Measurements from ENCODE around the gene ZYG11A. TPM values are rescaled to one million over a fixed set of nuclear protein-coding genes. Genes with fewer than 3 reads are reported as not detected.

Gene ZYG11A
- total and polyA plus RNA-seq, 8 donors = not detected

GRCh38 chr1:52937433-52938182 is 95.0 kb downstream of the ZYG11A start:
- ATAC-seq (no peak), DNase-seq (no peak), FAIRE-seq (no peak)
- intact Hi-C loops (cut with DNase I) = no loop called here
- Histone ChIP-seq H3K4me1 (no peaks in the 10 kb centered on the region), H3K27ac (no peak overlapping the region), H3K27me3 (no peaks in the 10 kb centered on the region), H3K9me3 (no peaks in the 10 kb centered on the region), H3K36me3 (no peaks in the 10 kb centered on the region), H3K4me3 (no peak overlapping the region)
- TF ChIP-seq CTCF (IDR thresholded peaks at IDR 0.05) = no peak
- 86 to 92% methylated on average over 3 of the region's 3 CpGs for WGBS, 2 donors

GRCh38 chr1:52938183-52938451 is 95.6 kb downstream of the ZYG11A start:
- Histone ChIP-seq H3K9me3 (no peaks in the 10 kb centered on the region), H3K4me3 (no peak overlapping the region), H3K27ac (no peak overlapping the region), H3K36me3 (no peaks in the 10 kb centered on the region), H3K27me3 (no peaks in the 10 kb centered on the region), H3K4me1 (no peaks in the 10 kb centered on the region)
- ATAC-seq (no peak), DNase-seq (no peak), FAIRE-seq (no peak)
- no peak for TF ChIP-seq CTCF (IDR thresholded peaks at IDR 0.05)
- intact Hi-C loops (cut with DNase I) = no loop called here
- 96 to 97% methylated on average over 1 of the region's 1 CpG for WGBS, 2 donors

GRCh38 chr1:52943876-52944416 is 101.4 kb downstream of the ZYG11A start:
- no peak for DNase-seq
- no peak overlapping the region for H3K4me3 ChIP-seq
- ATAC-seq = no peak
- no peaks in the 10 kb centered on the region for H3K9me3 ChIP-seq
- 71 to 85% methylated on average over 3 of the region's 3 CpGs for WGBS, 2 donors
- no peaks in the 10 kb centered on the region for H3K4me1 ChIP-seq
- no peaks in the 10 kb centered on the region for H3K27me3 ChIP-seq
- H3K27ac ChIP-seq = no peak overlapping the region
- H3K36me3 ChIP-seq = no peaks in the 10 kb centered on the region
- TF ChIP-seq CTCF (IDR thresholded peaks at IDR 0.05) = no peak
- no peak for FAIRE-seq
- intact Hi-C loops (cut with DNase I) = no loop called here

GRCh38 chr1:52944566-52944965 is 102.0 kb downstream of the ZYG11A start:
- Histone ChIP-seq H3K4me1 (no peaks in the 10 kb centered on the region), H3K27me3 (no peaks in the 10 kb centered on the region), H3K4me3 (no peak overlapping the region), H3K9me3 (no peaks in the 10 kb centered on the region), H3K27ac (no peak overlapping the region), H3K36me3 (no peaks in the 10 kb centered on the region)
- TF ChIP-seq CTCF (IDR thresholded peaks at IDR 0.05) = no peak
- DNase-seq (no peak), ATAC-seq (no peak), FAIRE-seq (no peak)
- intact Hi-C loops (cut with DNase I) = no loop called here
- 89 to 90% methylated on average over 10 of the region's 10 CpGs for WGBS, 2 donors

Small RNA genes within 50 kb of the gene (microRNA-seq; reads per million reads assigned to microRNA genes)
- 0 reads per million in 2 donors for gene MIR1273F
- 0 reads per million in 2 donors for gene MIR1273G
- gene MIR5095 = 0 reads per million in 2 donors

Other genes with a start within 250 kb of the ZYG11A start
- gene GPX7, start 240.4 kb upstream of the ZYG11A start, total RNA-seq = 10 to 100 TPM in 1 of 6 donors, 1 to 10 TPM in 5; 3.4 to 14.6 (median 7.7) TPM
- gene GPX7, start 240.4 kb upstream of the ZYG11A start, polyA plus RNA-seq = 10 to 100 TPM in 1 of 2 donors, 1 to 10 TPM in 1; 8.8 to 11.2 TPM
- under 1 TPM in 4 of 6 donors, not detected in 2; 0.28 to 0.66 (median 0.51) TPM for gene SHISAL2A, start 209.6 kb upstream of the ZYG11A start, total RNA-seq
- gene SHISAL2A, start 209.6 kb upstream of the ZYG11A start, polyA plus RNA-seq = under 1 TPM in 1 of 2 donors, not detected in 1; 0.19 TPM
- gene COA7, start 144.4 kb upstream of the ZYG11A start, total RNA-seq = 10 to 100 TPM in 3 of 6 donors, 1 to 10 TPM in 3; 7.2 to 18.6 (median 9.4) TPM
- 1 to 10 TPM; 2.1 to 4.8 TPM for gene COA7, start 144.4 kb upstream of the ZYG11A start, polyA plus RNA-seq
- gene ZYG11B, start 116.3 kb upstream of the ZYG11A start, total RNA-seq = 10 to 100 TPM in 2 of 6 donors, 1 to 10 TPM in 4; 6.8 to 12.9 (median 8.0) TPM
- 1 to 10 TPM; 3.2 to 4.1 TPM for gene ZYG11B, start 116.3 kb upstream of the ZYG11A start, polyA plus RNA-seq
- gene ECHDC2, start 79.0 kb downstream of the ZYG11A start, total RNA-seq = 100 to 1,000 TPM in 2 of 6 donors, 10 to 100 TPM in 4; 54.5 to 139 (median 97.8) TPM
- 100 to 1,000 TPM; 294 to 504 TPM for gene ECHDC2, start 79.0 kb downstream of the ZYG11A start, polyA plus RNA-seq
- 10 to 100 TPM; 45.7 to 83.2 (median 60.4) TPM for gene SCP2, start 84.5 kb downstream of the ZYG11A start, total RNA-seq
- 100 to 1,000 TPM in 1 of 2 donors, 10 to 100 TPM in 1; 73.4 to 110 TPM for gene SCP2, start 84.5 kb downstream of the ZYG11A start, polyA plus RNA-seq
- 10 to 100 TPM in 3 of 6 donors, 1 to 10 TPM in 3; 1.8 to 14.9 (median 7.8) TPM for gene PODN, start 219.5 kb downstream of the ZYG11A start, total RNA-seq
- gene PODN, start 219.5 kb downstream of the ZYG11A start, polyA plus RNA-seq = 10 to 100 TPM in 1 of 2 donors, 1 to 10 TPM in 1; 7.5 to 14.6 TPM